Pulmonary artery endothelial cell (primary cell): ENCODE results near the gene ZNF581. TPM values are rescaled to one million over a fixed set of nuclear protein-coding genes. Genes with fewer than 3 reads are reported as not detected.

ENCODE experiments used
- DNase-seq: peaks from one replicate; pipeline ENCODE4 v3.0.0-alpha.2; 2011; ENCODE audit warnings: low read depth, low spot score
- total RNA-seq: library from RNA; depleted of rRNA; stranded (reverse); fragments of >200 nt; gene quantifications from 2 replicates; pipeline ENCODE4 v1.2.3, GENCODE V29; 2014

The ZNF581 gene
- total RNA-seq, 1 donor from 2014 or later, result 33.9 TPM

DNA sequence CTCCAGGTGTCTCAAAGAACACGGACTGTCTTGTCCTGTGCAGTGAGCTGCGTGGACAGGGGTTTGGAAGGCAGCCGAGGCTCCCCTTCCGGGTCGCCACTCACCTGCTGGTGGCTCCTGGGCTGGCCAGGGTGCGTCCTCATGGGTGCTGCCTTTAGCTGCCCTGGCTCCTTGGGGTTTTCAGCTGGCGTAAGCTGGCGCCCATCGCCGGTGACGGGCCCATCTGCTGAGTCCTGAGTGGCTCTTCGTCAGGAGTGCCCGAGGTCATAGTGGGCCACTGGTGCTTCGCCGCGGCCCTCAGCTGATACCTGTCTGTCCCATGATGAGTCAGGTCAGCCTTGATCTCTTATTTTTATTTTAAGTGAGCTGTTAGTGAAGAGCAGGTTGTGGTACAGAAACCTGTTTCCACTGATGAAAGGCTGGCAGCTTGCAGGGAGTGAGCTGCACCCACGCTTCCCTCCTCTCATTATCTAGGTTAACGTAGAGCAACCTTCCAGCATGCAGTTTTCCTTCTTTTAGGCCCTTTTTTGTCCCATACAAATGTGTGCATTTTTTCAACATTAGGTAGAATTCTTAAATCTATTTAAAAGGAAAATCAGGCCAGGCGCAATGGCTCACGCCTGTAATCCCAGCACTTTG is 50.0 kb downstream of the ZNF581 start:
- no peak for DNase-seq

DNA sequence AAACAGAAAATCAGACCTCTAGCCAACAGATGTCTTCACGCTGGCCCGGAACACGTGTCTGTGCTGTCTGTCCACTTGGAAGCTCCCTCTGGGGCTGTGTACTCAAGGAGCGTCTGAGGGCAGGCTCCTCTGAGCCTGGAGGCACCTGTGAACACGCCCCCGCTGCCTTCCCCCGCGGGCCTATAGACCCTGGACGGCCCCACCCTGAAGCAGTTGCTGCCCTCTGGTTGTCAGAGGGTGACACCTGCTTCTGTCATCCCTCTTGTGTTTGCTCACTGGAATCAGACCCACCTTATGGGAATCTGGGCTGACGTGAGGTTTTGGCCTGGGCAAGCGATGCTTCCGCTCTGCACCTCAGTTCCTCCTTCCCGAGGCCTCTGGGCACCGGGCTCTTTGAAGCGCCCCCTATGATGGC is 50.8 kb downstream of the ZNF581 start:
- no peak for DNase-seq

GRCh38 chr19:55694656-55695491 is 51.4 kb downstream of the ZNF581 start:
- no peak for DNase-seq

Other genes starting within 250 kb of the ZNF581 start
- gene UBE2S, start 235.9 kb upstream of the ZNF581 start, total RNA-seq, result 150 and 327 TPM in 2 replicates
- not detected in 2 replicates for gene SHISA7, start 200.3 kb upstream of the ZNF581 start, total RNA-seq
- 36.0 and 63.3 TPM in 2 replicates for gene ISOC2, start 182.0 kb upstream of the ZNF581 start, total RNA-seq
- gene C19orf85, start 178.9 kb upstream of the ZNF581 start, total RNA-seq, result not detected in 2 replicates
- gene ZNF628, start 167.0 kb upstream of the ZNF581 start, total RNA-seq, result 0.99 and 1.1 TPM in 2 replicates
- 9.8 and 21.2 TPM in 2 replicates for gene NAT14, start 158.5 kb upstream of the ZNF581 start, total RNA-seq
- 0.11 and 0.13 TPM in 2 replicates for gene SSC5D, start 155.2 kb upstream of the ZNF581 start, total RNA-seq
- gene SBK2, start 106.5 kb upstream of the ZNF581 start, total RNA-seq, result not detected in 2 replicates
- gene SBK3, start 98.1 kb upstream of the ZNF581 start, total RNA-seq, result 0.13 and 0.28 TPM in 2 replicates
- gene ZNF579, start 62.8 kb upstream of the ZNF581 start, total RNA-seq, result 2.6 and 4.1 TPM in 2 replicates
- 2.4 and 2.5 TPM in 2 replicates for gene FIZ1, start 44.1 kb upstream of the ZNF581 start, total RNA-seq
- gene ZNF524, start 43.4 kb upstream of the ZNF581 start, total RNA-seq, result 12.2 and 12.5 TPM in 2 replicates
- gene ZNF865, start 38.0 kb upstream of the ZNF581 start, total RNA-seq, result 0.67 and 0.86 TPM in 2 replicates
- gene ZNF784, start 19.1 kb upstream of the ZNF581 start, total RNA-seq, result 2.5 and 3.7 TPM in 2 replicates
- 2.5 and 2.6 TPM in 2 replicates for gene ZNF580, start 2.6 kb upstream of the ZNF581 start, total RNA-seq
- gene CCDC106, start 4.6 kb downstream of the ZNF581 start, total RNA-seq, result 6.1 and 8.6 TPM in 2 replicates
- gene U2AF2, start 11.4 kb downstream of the ZNF581 start, total RNA-seq, result 165 and 185 TPM in 2 replicates
- 75.9 and 88.6 TPM in 2 replicates for gene EPN1, start 31.6 kb downstream of the ZNF581 start, total RNA-seq
- under 0.01 TPM in 1 of 2 replicates, not detected in the other for gene NLRP9, start 94.8 kb downstream of the ZNF581 start, total RNA-seq
- 0.11 and 0.13 TPM in 2 replicates for gene RFPL4A, start 115.4 kb downstream of the ZNF581 start, total RNA-seq
- gene RFPL4AL1, start 125.5 kb downstream of the ZNF581 start, total RNA-seq, result 0.21 TPM in 1 of 2 replicates, not detected in the other
- not detected in 2 replicates for gene NLRP11, start 188.3 kb downstream of the ZNF581 start, total RNA-seq
- gene NLRP4, start 192.9 kb downstream of the ZNF581 start, total RNA-seq, result not detected in 2 replicates